Gastrocnemius medialis (tissue), 4 donors: ENCODE measurements around the gene BCL7C.
A peak's percentile ranks its signal among the peaks of the same experiment; 100 is the strongest.

Source experiments
- CTCF ChIP-seq, 5 experiments: fragments of 450-650 bp in 3 of 5; fragments of 200-600 bp in 2 of 5; sonication (generic) in 2 of 5; IDR thresholded peaks in 4 of 5; conservative IDR thresholded peaks in 1 of 5; 1 replicate in 4 of 5; 2 replicates in 1 of 5; pipeline ENCODE4 v1.5.1; 2016 to 2019; ENCODE audit warnings: antibody characterized with exemption in 5 of 5, mild to moderate bottlenecking in 3 of 5, moderate library complexity in 3 of 5
- POLR2A ChIP-seq, 2 donors: fragments of 450-650 bp; IDR thresholded peaks; one replicate each; pipeline ENCODE4 v1.6.1; 2017; ENCODE audit warnings: antibody characterized with exemption in 2 of 2, mild to moderate bottlenecking in 2 of 2, moderate library complexity in 2 of 2

GRCh38 chr16:30874821-30875717 is 18.8 kb downstream of the BCL7C start:
- TF ChIP-seq CTCF (IDR thresholded peaks at IDR 0.05 in 4 of 5, conservative IDR thresholded peaks at IDR 0.05 in 1 of 5) (peak in 1 of 5 experiments; percentile 6), POLR2A (IDR thresholded peaks at IDR 0.05) (peak; percentile 65 to 69)
